HL-60 (cell line): ENCODE results near the gene ANGPT4.

Experiments used
- DNase-seq, 2 experiments: peaks; one replicate each; pipeline ENCODE4 v3.0.0-alpha.2; 2010 to 2020; ENCODE audit warnings: low read depth in 1 of 2, low spot score in 1 of 2
- H3K27ac ChIP-seq: fragments of 250-450 bp; sonication (Bioruptor Pico); replicated peaks from 2 replicates; pipeline ENCODE4 v1.5.1; 2020; ENCODE audit warnings: mild to moderate bottlenecking, moderate library complexity
- H3K27me3 ChIP-seq: fragments of 250-450 bp; sonication (Bioruptor Pico); 2 replicates; pipeline ENCODE4 v1.5.1; 2021; ENCODE audit warnings: mild to moderate bottlenecking, moderate library complexity; ENCODE audit not compliant: insufficient read depth, poor library complexity, severe bottlenecking
- H3K4me3 ChIP-seq: replicated peaks from 2 replicates; pipeline ENCODE4 v1.5.1; 2011; ENCODE audit warnings: mild to moderate bottlenecking, control low read depth, low read length; ENCODE audit not compliant: insufficient read depth
- GABPA ChIP-seq: IDR thresholded peaks from 2 replicates; pipeline ENCODE4 v1.6.1; 2012; ENCODE audit warnings: low read depth
- POLR2AphosphoS5 ChIP-seq: IDR thresholded peaks from 2 replicates; pipeline ENCODE4 v1.6.1; 2012; ENCODE audit warnings: low read depth
- SPI1 ChIP-seq: IDR thresholded peaks from 2 replicates; pipeline ENCODE4 v1.6.1; 2012; ENCODE audit warnings: low read depth, mild to moderate bottlenecking, borderline replicate concordance
- TF ChIP-seq, protein P1 (sequence below): IDR thresholded peaks from 2 replicates; pipeline ENCODE4 v1.6.1; 2012; ENCODE audit warnings: low read depth; ENCODE audit not compliant: insufficient replicate concordance
- TF ChIP-seq, protein P2 (sequence below): IDR thresholded peaks from one replicate; pipeline ENCODE4 v1.5.1; 2011; ENCODE audit warnings: low read length, control low read depth, inconsistent platforms; ENCODE audit not compliant: insufficient read depth

Gene ANGPT4

DNA sequence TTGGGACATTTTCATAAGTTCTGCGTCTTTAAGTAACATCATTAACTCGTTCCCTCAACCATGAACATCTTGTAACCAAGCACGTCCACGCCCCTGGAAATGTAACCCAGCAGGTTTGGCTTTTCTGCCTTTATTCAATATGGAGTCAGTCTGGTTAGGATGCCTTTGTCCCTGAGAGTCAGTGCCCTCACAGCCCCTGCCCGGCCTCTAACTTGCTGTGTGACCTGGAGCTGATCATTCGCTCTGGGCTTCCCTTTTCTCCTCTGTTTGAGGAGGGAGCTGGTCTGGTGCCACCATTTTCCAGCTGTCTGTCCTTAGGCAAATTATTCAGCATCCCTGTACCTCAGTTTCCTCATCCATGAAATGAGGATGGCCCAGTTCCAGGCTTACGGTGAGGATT is 26.5 kb upstream of the ANGPT4 start:
- Histone ChIP-seq H3K27me3 (no peaks in the 10 kb centered on the region), H3K4me3 (no peak overlapping the region), H3K27ac (no peak overlapping the region)
- no peak for DNase-seq
- TF ChIP-seq, protein P1, sequence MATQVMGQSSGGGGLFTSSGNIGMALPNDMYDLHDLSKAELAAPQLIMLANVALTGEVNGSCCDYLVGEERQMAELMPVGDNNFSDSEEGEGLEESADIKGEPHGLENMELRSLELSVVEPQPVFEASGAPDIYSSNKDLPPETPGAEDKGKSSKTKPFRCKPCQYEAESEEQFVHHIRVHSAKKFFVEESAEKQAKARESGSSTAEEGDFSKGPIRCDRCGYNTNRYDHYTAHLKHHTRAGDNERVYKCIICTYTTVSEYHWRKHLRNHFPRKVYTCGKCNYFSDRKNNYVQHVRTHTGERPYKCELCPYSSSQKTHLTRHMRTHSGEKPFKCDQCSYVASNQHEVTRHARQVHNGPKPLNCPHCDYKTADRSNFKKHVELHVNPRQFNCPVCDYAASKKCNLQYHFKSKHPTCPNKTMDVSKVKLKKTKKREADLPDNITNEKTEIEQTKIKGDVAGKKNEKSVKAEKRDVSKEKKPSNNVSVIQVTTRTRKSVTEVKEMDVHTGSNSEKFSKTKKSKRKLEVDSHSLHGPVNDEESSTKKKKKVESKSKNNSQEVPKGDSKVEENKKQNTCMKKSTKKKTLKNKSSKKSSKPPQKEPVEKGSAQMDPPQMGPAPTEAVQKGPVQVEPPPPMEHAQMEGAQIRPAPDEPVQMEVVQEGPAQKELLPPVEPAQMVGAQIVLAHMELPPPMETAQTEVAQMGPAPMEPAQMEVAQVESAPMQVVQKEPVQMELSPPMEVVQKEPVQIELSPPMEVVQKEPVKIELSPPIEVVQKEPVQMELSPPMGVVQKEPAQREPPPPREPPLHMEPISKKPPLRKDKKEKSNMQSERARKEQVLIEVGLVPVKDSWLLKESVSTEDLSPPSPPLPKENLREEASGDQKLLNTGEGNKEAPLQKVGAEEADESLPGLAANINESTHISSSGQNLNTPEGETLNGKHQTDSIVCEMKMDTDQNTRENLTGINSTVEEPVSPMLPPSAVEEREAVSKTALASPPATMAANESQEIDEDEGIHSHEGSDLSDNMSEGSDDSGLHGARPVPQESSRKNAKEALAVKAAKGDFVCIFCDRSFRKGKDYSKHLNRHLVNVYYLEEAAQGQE = no peak

DNA sequence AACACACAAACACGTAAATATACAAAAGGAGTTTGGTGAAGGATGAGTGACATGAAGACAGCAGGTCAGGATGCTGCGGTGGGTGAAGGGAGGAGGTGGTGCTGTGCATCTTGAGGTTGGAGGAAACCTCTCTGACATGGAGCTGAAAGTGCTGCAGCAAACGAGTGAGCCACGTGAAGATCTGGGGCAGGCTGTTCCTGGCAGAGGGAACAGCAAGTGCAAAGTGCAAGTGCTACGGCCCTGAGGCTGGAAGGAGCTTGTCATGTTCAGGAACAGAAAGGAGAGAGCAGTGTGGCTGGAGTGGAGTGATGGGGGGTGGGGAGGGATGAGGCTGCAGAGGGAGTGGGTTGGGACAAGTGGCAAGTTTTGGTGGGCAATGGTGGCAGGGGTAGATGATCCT is 24.8 kb upstream of the ANGPT4 start:
- Histone ChIP-seq H3K4me3 (no peak overlapping the region), H3K27me3 (no peaks in the 10 kb centered on the region)

DNA sequence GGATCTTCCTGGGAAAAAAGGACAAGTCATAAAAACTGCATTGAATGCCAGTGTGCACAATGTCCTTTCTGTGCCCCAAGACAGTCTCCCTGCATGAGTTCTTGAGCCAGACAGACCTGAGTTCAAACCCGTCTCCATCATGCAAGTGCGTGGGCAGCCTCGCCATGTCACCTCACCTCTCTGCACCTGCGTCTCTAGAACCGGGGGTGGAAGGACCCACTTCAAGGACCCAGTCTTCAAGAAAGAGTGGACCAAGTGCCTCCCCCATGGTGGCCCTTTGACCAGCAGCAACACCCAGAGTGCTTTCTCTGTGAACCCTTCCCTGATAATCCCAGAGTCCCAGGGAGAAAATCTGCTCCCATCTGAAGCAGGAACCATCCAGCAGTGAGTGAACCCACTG is 23.5 kb upstream of the ANGPT4 start:
- H3K27ac ChIP-seq = no peak overlapping the region
- TF ChIP-seq, protein P1 = no peak
- no peaks in the 10 kb centered on the region for H3K27me3 ChIP-seq
- no peak overlapping the region for H3K4me3 ChIP-seq
- DNase-seq = no peak

More for the DNA sequence above, 24.8 kb upstream of the ANGPT4 start:
- TF ChIP-seq POLR2AphosphoS5 = no peak
- H3K27ac ChIP-seq = no peak overlapping the region
- no peak for DNase-seq

DNA sequence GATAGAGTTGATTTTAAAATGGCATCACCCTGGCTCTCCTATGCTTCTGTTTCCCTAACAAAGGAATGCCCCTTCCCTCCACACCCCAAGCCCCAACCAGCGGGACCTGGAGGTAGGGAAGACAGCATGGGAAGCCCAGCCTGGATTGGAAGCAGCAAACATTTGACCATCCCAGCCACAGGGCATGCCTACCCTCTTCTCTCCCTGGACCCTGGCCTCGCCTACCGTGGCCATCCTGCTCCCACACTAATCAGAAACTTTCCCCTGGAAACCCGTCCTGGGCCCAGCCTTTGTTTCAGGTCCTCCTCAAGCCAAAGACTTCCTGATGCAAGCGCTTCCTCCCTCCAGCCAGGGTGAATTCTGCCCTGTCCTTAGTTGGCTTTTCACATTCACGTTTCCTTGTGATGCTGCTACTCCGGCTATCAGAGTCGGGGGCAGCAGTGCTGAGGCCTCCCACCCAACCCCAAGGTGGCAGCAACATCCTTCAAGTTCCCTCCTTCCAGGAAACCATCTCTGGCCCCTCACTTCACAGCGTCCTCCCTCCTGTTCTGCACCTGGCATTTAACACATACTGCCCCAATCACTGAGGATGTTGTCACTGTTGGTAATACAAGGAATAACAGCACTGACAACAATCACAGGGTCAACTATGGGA is 18.2 kb upstream of the ANGPT4 start:
- Histone ChIP-seq H3K27me3 (no peaks in the 10 kb centered on the region), H3K27ac (no peak overlapping the region), H3K4me3 (no peak overlapping the region)
- DNase-seq = no peak
- TF ChIP-seq, protein P2, sequence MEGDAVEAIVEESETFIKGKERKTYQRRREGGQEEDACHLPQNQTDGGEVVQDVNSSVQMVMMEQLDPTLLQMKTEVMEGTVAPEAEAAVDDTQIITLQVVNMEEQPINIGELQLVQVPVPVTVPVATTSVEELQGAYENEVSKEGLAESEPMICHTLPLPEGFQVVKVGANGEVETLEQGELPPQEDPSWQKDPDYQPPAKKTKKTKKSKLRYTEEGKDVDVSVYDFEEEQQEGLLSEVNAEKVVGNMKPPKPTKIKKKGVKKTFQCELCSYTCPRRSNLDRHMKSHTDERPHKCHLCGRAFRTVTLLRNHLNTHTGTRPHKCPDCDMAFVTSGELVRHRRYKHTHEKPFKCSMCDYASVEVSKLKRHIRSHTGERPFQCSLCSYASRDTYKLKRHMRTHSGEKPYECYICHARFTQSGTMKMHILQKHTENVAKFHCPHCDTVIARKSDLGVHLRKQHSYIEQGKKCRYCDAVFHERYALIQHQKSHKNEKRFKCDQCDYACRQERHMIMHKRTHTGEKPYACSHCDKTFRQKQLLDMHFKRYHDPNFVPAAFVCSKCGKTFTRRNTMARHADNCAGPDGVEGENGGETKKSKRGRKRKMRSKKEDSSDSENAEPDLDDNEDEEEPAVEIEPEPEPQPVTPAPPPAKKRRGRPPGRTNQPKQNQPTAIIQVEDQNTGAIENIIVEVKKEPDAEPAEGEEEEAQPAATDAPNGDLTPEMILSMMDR = no peak
- no peak for TF ChIP-seq POLR2AphosphoS5
- no peak for TF ChIP-seq GABPA
- TF ChIP-seq SPI1 = no peak
- TF ChIP-seq, protein P1 = no peak

DNA sequence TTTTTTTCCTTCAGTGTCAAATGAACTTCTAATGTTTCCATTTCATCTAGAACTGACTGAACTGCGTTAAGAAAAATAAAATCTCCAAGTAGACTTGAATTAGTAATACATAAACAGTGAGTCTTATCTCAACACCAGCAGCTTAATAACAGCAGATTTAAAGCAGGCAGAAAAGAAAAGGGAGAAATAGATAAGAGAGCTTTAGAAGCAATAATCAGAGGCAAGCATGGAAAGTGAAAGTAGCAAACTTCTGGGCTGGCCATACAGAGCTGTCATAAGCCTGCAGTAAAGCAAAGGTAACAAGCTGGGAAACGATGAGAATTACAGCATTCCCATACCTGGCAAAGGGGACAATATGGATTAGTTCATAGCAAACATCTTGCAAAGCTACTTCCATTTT is 16.9 kb upstream of the ANGPT4 start:
- Histone ChIP-seq H3K4me3 (no peak overlapping the region), H3K27me3 (no peaks in the 10 kb centered on the region), H3K27ac (no peak overlapping the region)
- no peak for DNase-seq
- TF ChIP-seq SPI1 (no peak), POLR2AphosphoS5 (no peak), GABPA (no peak)
- TF ChIP-seq, protein P2 = no peak
- TF ChIP-seq, protein P1 = no peak
